CD4-positive, alpha-beta T cell (primary cell): ENCODE measurements around the gene KCNH1. TPM values are rescaled to one million over a fixed set of nuclear protein-coding genes. Genes with fewer than 3 reads are reported as not detected.

Source experiments
- ATAC-seq: fragments of 200-7000 bp; cut with Tn5 transposase; one replicate; pipeline ENCODE4 v1.10.0; 2022; ENCODE audit warnings: mild to moderate bottlenecking; ENCODE audit not compliant: poor library complexity
- CTCF ChIA-PET: fragments of 350-600 bp; sonication (Branson Sonifier 250); formaldehyde crosslinking; loops from one replicate; lab custom pipeline; 2021; ENCODE audit warnings: antibody characterized with exemption, inconsistent platforms; lab: Charles Lee
- POLR2A ChIA-PET: fragments of 350-600 bp; sonication (Branson Sonifier 250); formaldehyde crosslinking; loops from one replicate; lab custom pipeline; 2021; ENCODE audit warnings: antibody characterized with exemption, inconsistent platforms; lab: Charles Lee
- DNase-seq, 14 experiments: peaks; one replicate each; pipeline ENCODE4 v3.0.0-alpha.2; 2013 to 2020; ENCODE audit warnings: mixed read lengths in 2 of 14
- H3K27ac ChIP-seq, 2 donors: one replicate each; pipeline versions ENCODE4 v1.5.1 to v1.7.0; 2013; ENCODE audit warnings: low read length in 2 of 2, low read depth in 1 of 2, mild to moderate bottlenecking in 1 of 2
- H3K27me3 ChIP-seq, 2 experiments: 1 replicate in 1 of 2; 2 replicates in 1 of 2; pipeline versions ENCODE4 v1.6.1 to v1.7.0; 2013; ENCODE audit warnings: low read length in 2 of 2, control low read depth in 1 of 2, mild to moderate bottlenecking in 1 of 2, moderate library complexity in 1 of 2; ENCODE audit not compliant: insufficient read depth in 2 of 2, control insufficient read depth in 1 of 2
- H3K36me3 ChIP-seq: one replicate; pipeline ENCODE4 v1.6.1; 2013; ENCODE audit warnings: low read length, control low read depth; ENCODE audit not compliant: insufficient read depth
- H3K4me1 ChIP-seq: one replicate; pipeline ENCODE4 v1.6.1; 2013; ENCODE audit warnings: low read length, control low read depth; ENCODE audit not compliant: insufficient read depth
- H3K4me3 ChIP-seq: one replicate; pipeline ENCODE4 v1.5.1; 2013; ENCODE audit warnings: mild to moderate bottlenecking, low read length, moderate library complexity
- H3K9me3 ChIP-seq, 2 experiments: 1 replicate in 1 of 2; 2 replicates in 1 of 2; pipeline versions ENCODE4 v1.6.1 to v1.7.0; 2013; ENCODE audit warnings: low read length in 2 of 2, mild to moderate bottlenecking in 2 of 2, control low read depth in 1 of 2, moderate library complexity in 1 of 2; ENCODE audit not compliant: control insufficient read depth in 1 of 2, insufficient read depth in 1 of 2
- H3K27ac Mint-ChIP-seq: one replicate; pipeline ENCODE4 v1.8.0; 2020; ENCODE audit warnings: mixed read lengths
- H3K27me3 Mint-ChIP-seq: one replicate; pipeline ENCODE4 v1.8.0; 2021; ENCODE audit warnings: mixed read lengths
- H3K36me3 Mint-ChIP-seq: one replicate; pipeline ENCODE4 v1.8.0; 2021; ENCODE audit warnings: low read depth, mixed read lengths
- H3K4me1 Mint-ChIP-seq: one replicate; pipeline ENCODE4 v1.8.0; 2021; ENCODE audit warnings: low read depth, mixed read lengths
- H3K4me3 Mint-ChIP-seq: one replicate; pipeline ENCODE4 v1.8.0; 2020; ENCODE audit warnings: mild to moderate bottlenecking, mixed read lengths
- H3K9me3 Mint-ChIP-seq: one replicate; pipeline ENCODE4 v1.8.0; 2020; ENCODE audit warnings: mixed read lengths
- intact Hi-C, 2 experiments: fragments of 100-400 bp; cut with DNase I in 1 of 2; cut with micrococcal nuclease in 1 of 2; formaldehyde crosslinking; loops; one replicate each; pipeline versions ENCODE4 v1.15.1 to v1.9.0; 2023 to 2025; cut with DNase I, micrococcal nuclease
- total RNA-seq, 174 experiments: library from RNA in 2 of 174; stranded (reverse) in 2 of 174; gene quantifications; one replicate each; pipeline ENCODE4 v1.2.3 and lab custom pipeline; 2021 to 2026
- TF ChIP-seq, protein P1 (sequence below): fragments of 200-600 bp; IDR thresholded peaks from one replicate; pipeline ENCODE4 v1.8.0; 2022; ENCODE audit warnings: antibody characterized with exemption, mild to moderate bottlenecking

KCNH1 gene
- total RNA-seq, 2 experiments from 2014 or later: not detected

DNA sequence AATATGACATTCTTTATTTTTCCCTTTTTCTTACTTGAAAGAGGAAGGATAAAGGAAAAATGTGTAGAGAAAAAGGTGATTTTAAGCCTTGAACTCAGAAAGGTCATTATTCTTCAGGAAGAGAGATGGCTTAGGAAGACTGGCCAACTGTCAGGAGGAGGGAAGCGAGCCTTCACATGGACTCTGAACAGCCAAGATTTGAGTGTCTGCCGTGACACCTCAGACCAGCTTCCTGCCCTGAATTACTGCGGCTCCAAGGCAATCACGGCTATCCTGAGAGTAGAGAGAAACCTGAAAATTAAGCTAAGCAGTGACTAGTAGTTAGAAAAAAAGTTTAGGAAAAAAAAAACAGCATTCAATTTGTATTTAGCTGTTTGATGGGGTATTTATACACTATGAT lies 314.7 kb downstream of the KCNH1 start:
- Histone ChIP-seq H3K27me3 (peaks cover 0 to 3% of the 10 kb centered on the region in 2 experiments), H3K36me3 (no peaks in the 10 kb centered on the region), H3K4me3 (no peak overlapping the region), H3K4me1 (no peaks in the 10 kb centered on the region), H3K27ac (no peak overlapping the region), H3K9me3 (no peaks in the 10 kb centered on the region)
- Mint-ChIP-seq H3K4me1 (no peaks in the 10 kb centered on the region), H3K36me3 (no peaks in the 10 kb centered on the region), H3K9me3 (no peaks in the 10 kb centered on the region), H3K27me3 (peaks cover 18% of the 10 kb centered on the region), H3K4me3 (no peak overlapping the region), H3K27ac (no peak overlapping the region)
- POLR2A ChIA-PET: no interaction called here
- CTCF ChIA-PET: no interaction called here
- ATAC-seq (no peak), DNase-seq (no peak)
- TF ChIP-seq, protein P1, sequence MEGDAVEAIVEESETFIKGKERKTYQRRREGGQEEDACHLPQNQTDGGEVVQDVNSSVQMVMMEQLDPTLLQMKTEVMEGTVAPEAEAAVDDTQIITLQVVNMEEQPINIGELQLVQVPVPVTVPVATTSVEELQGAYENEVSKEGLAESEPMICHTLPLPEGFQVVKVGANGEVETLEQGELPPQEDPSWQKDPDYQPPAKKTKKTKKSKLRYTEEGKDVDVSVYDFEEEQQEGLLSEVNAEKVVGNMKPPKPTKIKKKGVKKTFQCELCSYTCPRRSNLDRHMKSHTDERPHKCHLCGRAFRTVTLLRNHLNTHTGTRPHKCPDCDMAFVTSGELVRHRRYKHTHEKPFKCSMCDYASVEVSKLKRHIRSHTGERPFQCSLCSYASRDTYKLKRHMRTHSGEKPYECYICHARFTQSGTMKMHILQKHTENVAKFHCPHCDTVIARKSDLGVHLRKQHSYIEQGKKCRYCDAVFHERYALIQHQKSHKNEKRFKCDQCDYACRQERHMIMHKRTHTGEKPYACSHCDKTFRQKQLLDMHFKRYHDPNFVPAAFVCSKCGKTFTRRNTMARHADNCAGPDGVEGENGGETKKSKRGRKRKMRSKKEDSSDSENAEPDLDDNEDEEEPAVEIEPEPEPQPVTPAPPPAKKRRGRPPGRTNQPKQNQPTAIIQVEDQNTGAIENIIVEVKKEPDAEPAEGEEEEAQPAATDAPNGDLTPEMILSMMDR: no peak
- intact Hi-C loops: no loop called here

DNA sequence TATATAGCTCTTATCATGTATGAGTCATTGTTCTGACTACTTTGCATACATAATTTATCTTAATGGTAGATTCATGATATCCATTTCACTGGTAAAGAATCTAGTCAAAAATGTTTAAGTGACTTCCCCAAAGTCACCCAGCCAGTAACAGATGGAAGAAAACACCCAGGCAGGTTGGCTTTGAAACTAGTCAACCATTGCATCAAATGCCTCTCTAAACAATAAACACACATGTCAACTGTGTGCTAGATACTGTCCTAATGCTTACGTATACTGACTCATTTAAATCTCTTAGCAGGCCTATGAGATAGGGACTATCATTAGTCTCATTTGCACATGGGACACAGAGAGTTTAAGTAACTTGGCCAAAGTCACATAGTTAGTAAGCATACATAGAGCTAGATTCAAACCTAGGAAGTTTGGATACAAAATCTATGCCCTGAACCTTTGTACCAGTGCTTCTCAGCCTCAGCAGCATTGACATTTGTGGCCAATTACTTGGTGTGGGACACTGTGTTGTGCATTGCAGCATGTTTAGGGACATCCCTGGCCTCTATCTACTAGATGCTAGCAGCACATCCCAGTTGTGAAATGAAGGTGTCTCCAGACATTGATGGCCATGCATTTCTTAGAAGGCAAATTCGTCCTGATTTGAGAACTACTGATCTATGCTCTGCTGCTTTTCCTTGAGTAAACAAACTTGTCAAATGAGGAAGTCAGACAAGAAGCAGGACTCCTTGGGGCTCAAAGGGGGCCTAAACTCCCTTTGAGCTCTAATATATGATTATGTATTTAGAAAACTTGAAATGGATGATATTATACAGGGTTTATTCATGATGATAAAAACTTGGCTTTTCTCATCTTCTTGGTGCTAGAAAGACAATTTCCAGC lies 316.3 kb downstream of the KCNH1 start:
- intact Hi-C loops: no loop called here
- H3K27me3 Mint-ChIP-seq: peaks cover 15% of the 10 kb centered on the region
- H3K4me1 Mint-ChIP-seq: no peaks in the 10 kb centered on the region
- DNase-seq (no peak), ATAC-seq (no peak)
- H3K27ac Mint-ChIP-seq: no peak overlapping the region
- no peaks in the 10 kb centered on the region for H3K4me1 ChIP-seq
- no peak overlapping the region for H3K27ac ChIP-seq
- no peaks in the 10 kb centered on the region for H3K27me3 ChIP-seq
- TF ChIP-seq, protein P1: no peak
- H3K9me3 ChIP-seq: no peaks in the 10 kb centered on the region
- H3K4me3 ChIP-seq: no peak overlapping the region
- ChIA-PET CTCF (no interaction called here), POLR2A (no interaction called here)
- H3K4me3 Mint-ChIP-seq: no peak overlapping the region
- H3K36me3 Mint-ChIP-seq: no peaks in the 10 kb centered on the region
- H3K36me3 ChIP-seq: no peaks in the 10 kb centered on the region
- H3K9me3 Mint-ChIP-seq: no peaks in the 10 kb centered on the region

DNA sequence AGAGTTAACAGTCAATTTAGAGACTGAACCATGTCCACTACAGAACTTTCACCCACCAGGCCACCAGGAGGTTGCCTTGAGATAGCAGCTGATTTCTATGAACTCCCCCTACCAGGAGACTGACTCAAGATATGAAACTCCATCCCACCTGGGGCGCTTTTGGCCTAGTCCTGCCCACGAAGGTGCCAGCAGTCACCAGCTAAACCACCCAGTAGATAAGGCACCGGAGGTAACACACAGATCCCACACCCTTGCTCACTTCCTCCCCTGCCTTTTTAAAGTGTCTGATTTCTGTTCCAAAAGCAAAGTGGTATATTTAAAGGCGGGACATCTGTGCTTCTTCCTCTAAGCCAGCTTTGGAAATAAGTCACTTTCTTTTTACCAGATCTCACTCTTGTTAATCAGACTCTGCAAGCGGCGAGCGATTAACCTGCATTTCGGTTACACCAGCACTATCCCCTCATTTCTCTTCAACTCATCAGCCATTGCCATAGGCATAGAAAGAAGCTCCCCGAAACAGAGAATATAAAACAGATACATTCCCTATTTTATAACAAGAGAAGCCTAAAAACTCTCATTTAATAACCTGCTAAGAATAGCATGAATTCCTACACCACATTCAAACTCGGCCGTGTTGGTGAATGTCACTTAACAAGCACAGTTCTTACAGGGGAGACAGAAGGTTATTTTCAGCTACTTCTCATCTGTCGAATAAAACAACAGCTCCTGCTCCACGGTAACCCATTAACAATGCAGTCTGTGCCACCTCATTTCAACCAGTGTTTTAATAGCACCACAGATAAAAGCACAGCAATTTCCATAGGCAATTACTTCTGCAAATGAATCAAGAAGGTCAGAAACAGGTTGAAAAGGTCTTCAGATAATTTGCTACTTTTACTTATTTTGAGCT lies 318.1 kb downstream of the KCNH1 start:
- ChIA-PET CTCF (no interaction called here), POLR2A (no interaction called here)
- intact Hi-C loops: no loop called here
- H3K27me3 ChIP-seq: no peaks in the 10 kb centered on the region
- Mint-ChIP-seq H3K36me3 (no peaks in the 10 kb centered on the region), H3K27me3 (peaks cover 13% of the 10 kb centered on the region), H3K4me3 (no peak overlapping the region), H3K9me3 (no peaks in the 10 kb centered on the region), H3K4me1 (no peaks in the 10 kb centered on the region), H3K27ac (no peak overlapping the region)
- ATAC-seq (no peak), DNase-seq (no peak)
- TF ChIP-seq, protein P1: no peak
- no peaks in the 10 kb centered on the region for H3K36me3 ChIP-seq
- no peak overlapping the region for H3K4me3 ChIP-seq
- no peaks in the 10 kb centered on the region for H3K4me1 ChIP-seq
- no peak overlapping the region for H3K27ac ChIP-seq
- H3K9me3 ChIP-seq: no peaks in the 10 kb centered on the region
